NB4 (cell line): ENCODE measurements around the gene USH2A.

ENCODE experiments used
- CTCF ChIP-seq: IDR thresholded peaks from one replicate; pipeline ENCODE4 v1.5.1; 2012; ENCODE audit warnings: low read depth, low read length
- MAX ChIP-seq: IDR thresholded peaks from 2 replicates; pipeline ENCODE4 v1.6.1; 2011; ENCODE audit warnings: low read depth, low read length
- MYC ChIP-seq: IDR thresholded peaks from 2 replicates; pipeline ENCODE4 v1.6.1; 2011; ENCODE audit warnings: low read depth, low read length
- POLR2A ChIP-seq: IDR thresholded peaks from 2 replicates; pipeline ENCODE4 v1.6.1; 2011; ENCODE audit warnings: mild to moderate bottlenecking; ENCODE audit not compliant: insufficient read length; ENCODE audit errors: extremely low read depth

- TF ChIP-seq CTCF (no peak), MAX (no peak), POLR2A (no peak), MYC (no peak)
These were observed 775.5 kb downstream of the USH2A start for GRCh38 chr1:215647738-215648137.
